ENCODE results near the gene MFSD12.

MFSD12 gene

DNA sequence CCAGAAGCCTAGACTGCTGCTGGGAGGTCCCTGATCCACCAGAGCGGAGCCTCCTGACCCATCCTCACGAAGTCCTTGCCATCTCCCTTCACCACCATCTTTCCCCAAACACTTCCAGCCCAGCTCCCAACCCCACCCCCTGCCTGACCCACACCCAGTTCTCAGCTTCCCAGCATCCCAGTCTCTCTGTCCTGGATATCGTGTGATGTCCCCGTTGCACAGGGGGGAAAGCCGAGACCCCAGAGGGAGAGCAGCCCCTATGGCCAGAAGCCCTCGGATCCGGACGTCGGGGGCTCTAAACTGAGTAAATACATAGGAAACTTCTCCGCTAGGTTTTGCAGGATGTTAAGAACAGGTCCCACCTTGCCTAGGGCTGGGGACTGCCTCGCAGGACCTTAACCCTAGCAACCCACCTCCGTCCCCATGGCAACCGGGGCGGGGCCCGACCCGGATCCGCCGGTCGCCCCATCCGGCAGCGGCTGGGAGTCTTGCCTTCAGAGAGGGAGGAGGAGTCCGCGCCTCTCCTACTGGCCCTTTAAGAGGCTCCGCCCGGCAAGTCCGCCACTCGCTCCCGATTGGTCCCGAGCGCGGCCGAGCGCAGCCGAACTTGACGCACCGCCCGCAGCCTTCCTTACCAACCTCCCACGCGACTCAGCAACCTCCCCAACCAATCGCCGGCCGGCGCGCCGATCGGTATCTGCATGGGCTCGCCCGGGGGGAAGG is 14.9 kb upstream of the MFSD12 start:
- TF ChIP-seq, protein P1, sequence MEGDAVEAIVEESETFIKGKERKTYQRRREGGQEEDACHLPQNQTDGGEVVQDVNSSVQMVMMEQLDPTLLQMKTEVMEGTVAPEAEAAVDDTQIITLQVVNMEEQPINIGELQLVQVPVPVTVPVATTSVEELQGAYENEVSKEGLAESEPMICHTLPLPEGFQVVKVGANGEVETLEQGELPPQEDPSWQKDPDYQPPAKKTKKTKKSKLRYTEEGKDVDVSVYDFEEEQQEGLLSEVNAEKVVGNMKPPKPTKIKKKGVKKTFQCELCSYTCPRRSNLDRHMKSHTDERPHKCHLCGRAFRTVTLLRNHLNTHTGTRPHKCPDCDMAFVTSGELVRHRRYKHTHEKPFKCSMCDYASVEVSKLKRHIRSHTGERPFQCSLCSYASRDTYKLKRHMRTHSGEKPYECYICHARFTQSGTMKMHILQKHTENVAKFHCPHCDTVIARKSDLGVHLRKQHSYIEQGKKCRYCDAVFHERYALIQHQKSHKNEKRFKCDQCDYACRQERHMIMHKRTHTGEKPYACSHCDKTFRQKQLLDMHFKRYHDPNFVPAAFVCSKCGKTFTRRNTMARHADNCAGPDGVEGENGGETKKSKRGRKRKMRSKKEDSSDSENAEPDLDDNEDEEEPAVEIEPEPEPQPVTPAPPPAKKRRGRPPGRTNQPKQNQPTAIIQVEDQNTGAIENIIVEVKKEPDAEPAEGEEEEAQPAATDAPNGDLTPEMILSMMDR (IDR thresholded peaks at IDR 0.05): no peak

GRCh38 chr19:3570606-3571011 is 13.2 kb upstream of the MFSD12 start:
- TF ChIP-seq, protein P1 (IDR thresholded peaks at IDR 0.05): no peak

GRCh38 chr19:3565139-3565538 is 7.8 kb upstream of the MFSD12 start:
- TF ChIP-seq, protein P1 (IDR thresholded peaks at IDR 0.05): no peak

DNA sequence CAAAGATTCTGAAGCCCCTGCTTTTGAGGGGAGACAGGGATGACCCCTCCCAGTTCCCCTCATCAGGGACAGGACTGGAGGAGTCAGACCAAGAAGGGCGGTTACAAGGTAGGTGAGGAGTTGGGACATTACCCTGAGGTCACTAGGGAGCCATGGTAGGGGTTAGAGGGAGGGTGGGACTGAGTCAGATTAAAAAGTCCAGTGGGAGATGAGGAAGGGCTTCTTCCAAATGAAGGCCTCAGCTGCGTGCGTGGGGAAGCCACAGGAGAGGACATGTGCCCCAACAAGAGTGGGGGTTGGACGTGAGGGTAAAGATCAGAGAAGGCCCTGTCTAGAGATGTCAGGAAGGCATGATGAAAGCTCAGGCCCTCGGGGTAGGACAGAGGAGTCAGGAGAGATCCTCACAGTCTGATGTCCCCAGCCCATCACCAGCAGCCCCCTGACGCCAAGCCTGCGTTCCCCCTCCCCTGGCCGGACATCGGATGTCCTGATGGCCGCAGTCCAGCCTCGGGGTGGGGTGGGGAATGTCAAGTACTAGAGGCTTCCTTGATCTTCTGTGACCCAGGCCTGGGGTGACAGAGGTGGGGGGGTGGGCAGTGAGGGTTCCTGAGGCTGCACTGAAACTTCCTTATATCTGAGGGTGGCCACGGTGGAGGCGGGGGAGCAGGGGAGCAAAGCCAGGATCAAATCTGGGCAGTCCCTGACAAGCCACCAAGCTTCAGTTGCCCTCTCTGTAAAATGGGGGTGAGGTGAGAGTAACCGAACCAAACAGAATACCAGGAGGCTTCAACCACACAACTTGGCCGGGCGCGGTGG is 6.5 kb upstream of the MFSD12 start:
- TF ChIP-seq, protein P1 (IDR thresholded peaks at IDR 0.05): no peak

DNA sequence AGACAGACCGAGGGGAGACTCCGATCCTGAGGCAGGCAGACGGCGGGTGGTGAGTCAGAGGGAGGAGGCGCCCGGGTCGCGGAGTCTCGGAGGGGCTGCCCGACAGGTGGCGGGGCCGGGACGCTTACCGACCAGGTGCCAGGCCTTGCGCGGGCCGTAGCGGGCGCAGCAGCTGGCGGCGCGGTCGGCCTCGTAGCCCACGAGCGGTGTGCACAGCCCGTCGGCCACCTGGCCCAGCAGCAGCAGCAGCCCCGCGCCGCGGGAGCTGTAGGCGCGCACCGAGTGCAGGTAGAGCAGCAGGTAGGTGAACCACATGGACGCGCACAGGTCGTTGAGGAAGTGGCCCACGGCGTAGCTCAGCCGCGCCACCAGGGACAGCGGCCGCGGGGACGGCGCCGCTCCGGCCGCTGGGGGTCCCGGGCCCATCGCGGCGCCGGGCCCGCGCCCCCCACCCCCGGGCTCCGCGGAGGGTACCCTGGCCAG is 367 bp downstream of the MFSD12 start:
- TF ChIP-seq, protein P1 (IDR thresholded peaks at IDR 0.05): no peak

DNA sequence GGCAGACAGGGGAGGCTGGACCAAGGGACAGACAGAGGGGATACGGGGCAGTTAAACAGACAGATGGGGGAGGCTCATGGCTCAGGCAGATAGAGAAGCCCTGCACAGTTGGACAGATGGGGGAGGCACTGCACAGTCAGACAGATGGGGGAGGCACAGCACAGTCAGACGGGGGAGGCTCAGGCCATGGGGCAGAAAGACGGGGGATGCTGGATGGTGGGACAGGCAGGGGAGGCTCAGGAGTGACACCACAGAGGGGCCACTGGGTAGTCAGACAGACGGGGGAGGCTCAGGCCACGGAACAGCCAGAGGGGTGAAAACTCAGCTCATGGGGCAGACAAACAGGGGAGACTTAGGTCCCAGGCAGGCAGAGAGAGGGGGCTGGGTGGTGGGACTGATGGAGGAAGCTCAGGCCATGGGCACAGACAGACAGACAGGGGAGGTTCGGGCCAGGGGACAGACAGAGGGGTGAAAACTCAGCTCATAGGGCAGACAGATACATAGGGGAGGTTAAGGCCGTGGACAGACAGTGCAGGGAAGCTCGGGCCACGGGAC is 886 bp downstream of the MFSD12 start:
- TF ChIP-seq, protein P1 (IDR thresholded peaks at IDR 0.05): no peak

DNA sequence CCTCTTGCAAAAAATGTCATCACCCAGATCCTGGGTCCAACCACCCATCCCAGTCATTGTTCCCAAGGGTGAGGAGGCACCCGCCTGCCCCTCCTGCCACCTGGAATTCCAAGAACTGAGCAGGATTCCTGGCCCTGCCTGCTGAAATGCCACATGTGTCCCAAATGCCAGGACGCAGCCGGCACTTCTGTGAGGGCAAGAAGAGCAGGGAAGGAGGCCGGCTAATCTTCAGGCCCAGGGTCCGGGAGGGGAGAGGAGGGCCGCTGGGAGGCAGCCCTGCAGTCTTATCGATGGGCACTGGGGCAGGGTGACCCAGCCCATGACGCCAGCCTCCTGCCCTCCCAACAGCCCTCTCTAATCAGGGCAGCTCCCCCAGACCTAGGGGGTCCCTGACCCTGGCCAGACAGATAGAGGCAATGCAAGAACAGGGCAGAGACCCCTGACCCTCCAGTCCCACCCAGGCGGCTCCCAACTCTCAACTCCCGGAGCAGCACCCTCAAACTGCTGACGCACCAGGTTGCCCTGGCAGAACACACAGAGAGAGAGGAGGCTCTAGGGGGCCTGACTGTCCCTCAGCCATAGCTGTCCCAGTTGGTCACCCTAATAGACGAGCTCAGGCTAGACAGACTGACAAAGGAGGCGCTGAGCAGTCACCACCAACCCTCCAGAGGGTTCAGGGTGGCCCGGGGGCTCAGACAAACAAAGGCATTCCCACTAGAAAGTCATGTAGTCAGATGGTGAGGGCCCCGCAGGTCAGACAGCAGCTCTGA is 1.5 kb downstream of the MFSD12 start:
- TF ChIP-seq, protein P1 (IDR thresholded peaks at IDR 0.05): no peak

All from LNCAP (cell line).